H1 (cell line): Measurements from ENCODE around the gene DCN. TPM values are rescaled to one million over a fixed set of nuclear protein-coding genes. Genes with fewer than 3 reads are reported as not detected.

ENCODE experiments used
- CTCF ChIA-PET: fragments of 300-600 bp; sonication (Branson Sonifier 250); formaldehyde crosslinking; loops from one replicate; lab custom pipeline; 2021; ENCODE audit not compliant: partially characterized antibody; lab: Charles Lee
- POLR2A ChIA-PET: fragments of 300-600 bp; sonication (Branson Sonifier 250); formaldehyde crosslinking; loops from one replicate; lab custom pipeline; 2021; ENCODE audit warnings: inconsistent platforms; ENCODE audit not compliant: partially characterized antibody; lab: Charles Lee
- DNase-seq, 2 experiments: peaks; one replicate each; pipeline versions ENCODE4 v3.0.0 to v3.0.0-alpha.2; 2010 to 2022; ENCODE audit warnings: low spot score in 2 of 2, low read depth in 1 of 2, mixed read lengths in 1 of 2
- FAIRE-seq: peaks from 2 replicates; lab custom pipeline; 2011; peaks lifted over from hg19 to GRCh38; lab: Jason Lieb, UNC
- H2AFZ ChIP-seq: 2 replicates; pipeline ENCODE4 v1.8.1; 2012; ENCODE audit warnings: low read length, inconsistent platforms
- H2AK5ac ChIP-seq: 2 replicates; pipeline ENCODE4 v1.6.1; 2013; ENCODE audit warnings: low read depth, low read length
- H2BK120ac ChIP-seq: replicated peaks from 2 replicates; pipeline ENCODE3; 2013; ENCODE audit warnings: low read depth, low read length, inconsistent platforms
- H2BK12ac ChIP-seq: 2 replicates; pipeline ENCODE4 v1.6.1; 2013; ENCODE audit warnings: low read depth, low read length
- H2BK15ac ChIP-seq: 2 replicates; pipeline ENCODE4 v1.6.1; 2013; ENCODE audit warnings: low read length
- H2BK20ac ChIP-seq: 2 replicates; pipeline ENCODE4 v1.6.1; 2013; ENCODE audit warnings: low read length
- H2BK5ac ChIP-seq: 2 replicates; pipeline ENCODE4 v1.6.1; 2013; ENCODE audit warnings: low read depth, low read length
- H3K14ac ChIP-seq: 2 replicates; pipeline ENCODE4 v1.6.1; 2013; ENCODE audit warnings: inconsistent platforms; ENCODE audit not compliant: insufficient read length
- H3K18ac ChIP-seq: 2 replicates; pipeline ENCODE4 v1.6.1; 2013; ENCODE audit warnings: low read length; ENCODE audit errors: extremely low read depth
- H3K23ac ChIP-seq: 2 replicates; pipeline ENCODE4 v1.6.1; 2013; ENCODE audit warnings: inconsistent platforms; ENCODE audit not compliant: insufficient read length
- H3K23me2 ChIP-seq: 2 replicates; pipeline ENCODE4 v1.6.1; 2013; ENCODE audit warnings: low read depth, low read length
- H3K27ac ChIP-seq: 2 replicates; pipeline ENCODE4 v1.6.1; 2011; ENCODE audit warnings: low read depth, low read length, inconsistent platforms
- H3K27me3 ChIP-seq, 4 experiments: replicated peaks in 1 of 4; 1 replicate in 1 of 4; 2 replicates in 3 of 4; pipeline versions ENCODE4 v1.6.1 to v1.8.1; 2011 to 2013; ENCODE audit warnings: low read length in 3 of 4, mild to moderate bottlenecking in 3 of 4, inconsistent platforms in 2 of 4, mixed read lengths in 2 of 4, moderate library complexity in 1 of 4; ENCODE audit not compliant: control insufficient read depth in 3 of 4, insufficient read depth in 3 of 4; ENCODE audit errors: extremely low read depth in 1 of 4
- H3K36me3 ChIP-seq, 4 experiments: 2 replicates each; pipeline versions ENCODE4 v1.6.1 to v1.8.1; 2011 to 2013; ENCODE audit warnings: mild to moderate bottlenecking in 4 of 4, low read length in 3 of 4, moderate library complexity in 2 of 4, control low read depth in 1 of 4, inconsistent platforms in 1 of 4; ENCODE audit not compliant: insufficient read depth in 4 of 4, control insufficient read depth in 2 of 4
- H3K4ac ChIP-seq: replicated peaks from 2 replicates; pipeline ENCODE3; 2013; ENCODE audit warnings: low read length, low read depth, mixed read lengths, inconsistent platforms; ENCODE audit not compliant: insufficient read length
- H3K4me1 ChIP-seq, 4 experiments: replicated peaks in 1 of 4; 1 replicate in 1 of 4; 2 replicates in 3 of 4; pipeline versions ENCODE4 v1.6.1 to v1.8.1; 2011 to 2013; ENCODE audit warnings: low read length in 3 of 4, inconsistent platforms in 2 of 4, mixed read lengths in 1 of 4; ENCODE audit not compliant: insufficient read depth in 4 of 4, control insufficient read depth in 3 of 4
- H3K4me2 ChIP-seq, 2 experiments: 2 replicates each; pipeline versions ENCODE4 v1.6.1 to v1.8.1; 2011 to 2013; ENCODE audit warnings: low read depth in 2 of 2, low read length in 2 of 2, control low read depth in 1 of 2, inconsistent platforms in 1 of 2, mild to moderate bottlenecking in 1 of 2; ENCODE audit not compliant: insufficient read depth in 1 of 2
- H3K4me3 ChIP-seq, 4 experiments: fragments of 200-600, 300-600 bp in 1 of 4; sonication (generic), shearing (Covaris generic), sonication (Bioruptor Twin) in 1 of 4; 2 replicates each; pipeline versions ENCODE4 v1.5.1 to v1.8.1; 2011 to 2016; ENCODE audit warnings: low read length in 4 of 4, low read depth in 3 of 4, control low read depth in 2 of 4, inconsistent platforms in 2 of 4, mild to moderate bottlenecking in 2 of 4, mixed read lengths in 1 of 4, moderate library complexity in 1 of 4; ENCODE audit not compliant: insufficient read depth in 2 of 4; ENCODE audit errors: extremely low read depth in 1 of 4
- H3K56ac ChIP-seq: replicated peaks from 2 replicates; pipeline ENCODE3; 2013; ENCODE audit warnings: low read depth, mild to moderate bottlenecking, mixed read lengths, low read length, inconsistent platforms; ENCODE audit not compliant: insufficient read length
- H3K79me1 ChIP-seq: 2 replicates; pipeline ENCODE4 v1.6.1; 2013; ENCODE audit warnings: low read depth, low read length, control low read depth
- H3K79me2 ChIP-seq, 2 experiments: 2 replicates each; pipeline versions ENCODE4 v1.6.1 to v1.8.1; 2012 to 2013; ENCODE audit warnings: low read length in 2 of 2, mild to moderate bottlenecking in 2 of 2, inconsistent platforms in 1 of 2; ENCODE audit not compliant: insufficient read depth in 2 of 2, control insufficient read depth in 1 of 2
- H3K9ac ChIP-seq, 4 experiments: replicated peaks in 1 of 4; 1 replicate in 1 of 4; 2 replicates in 3 of 4; pipeline versions ENCODE4 v1.6.1 to v1.8.1; 2011 to 2013; ENCODE audit warnings: low read depth in 3 of 4, low read length in 3 of 4, control low read depth in 2 of 4, mild to moderate bottlenecking in 2 of 4, moderate library complexity in 2 of 4, inconsistent platforms in 1 of 4; ENCODE audit errors: extremely low read depth in 1 of 4
- H3K9me3 ChIP-seq, 2 experiments: 2 replicates each; pipeline versions ENCODE4 v1.6.1 to v1.8.1; 2012 to 2013; ENCODE audit warnings: mild to moderate bottlenecking in 2 of 2, moderate library complexity in 2 of 2, control low read depth in 1 of 2, inconsistent platforms in 1 of 2, low read depth in 1 of 2, low read length in 1 of 2, mixed read lengths in 1 of 2; ENCODE audit not compliant: insufficient read depth in 2 of 2
- H4K20me1 ChIP-seq, 2 experiments: replicated peaks in 1 of 2; 2 replicates each; pipeline versions ENCODE3 to v1.8.1; 2011 to 2013; ENCODE audit warnings: inconsistent platforms in 2 of 2, low read length in 2 of 2, mild to moderate bottlenecking in 1 of 2; ENCODE audit not compliant: insufficient read depth in 2 of 2, control insufficient read depth in 1 of 2
- H4K5ac ChIP-seq: 2 replicates; pipeline ENCODE4 v1.6.1; 2013; ENCODE audit warnings: low read length, low read depth, mixed read lengths, inconsistent platforms; ENCODE audit not compliant: insufficient read length
- H4K8ac ChIP-seq: 2 replicates; pipeline ENCODE4 v1.8.0; 2013; ENCODE audit warnings: mild to moderate bottlenecking, moderate library complexity, low read length, inconsistent platforms; ENCODE audit not compliant: insufficient read depth; ENCODE audit errors: extremely low read depth
- H4K91ac ChIP-seq: replicated peaks from 2 replicates; pipeline ENCODE3; 2013; ENCODE audit warnings: low read length, mixed read lengths, inconsistent platforms; ENCODE audit not compliant: insufficient read length
- CBX5 ChIP-seq: fragments of 300-800, 300-1000 bp; sonication (generic); IDR thresholded peaks from 2 replicates; pipeline ENCODE4 v1.7.1; 2016; ENCODE audit warnings: antibody characterized with exemption, low read length, low read depth
- CREB1 ChIP-seq: IDR thresholded peaks from 2 replicates; pipeline ENCODE4 v1.6.1; 2012; ENCODE audit warnings: inconsistent platforms
- HDAC2 ChIP-seq, 2 experiments: fragments of 300-600 bp in 1 of 2; sonication (generic) in 1 of 2; IDR thresholded peaks; 2 replicates each; pipeline ENCODE4 v1.6.1; 2011 to 2012; ENCODE audit warnings: low read depth in 2 of 2, low read length in 2 of 2, mild to moderate bottlenecking in 2 of 2, moderate library complexity in 2 of 2, borderline replicate concordance in 1 of 2, inconsistent platforms in 1 of 2
- HDAC6 ChIP-seq: IDR thresholded peaks from one replicate; pipeline ENCODE4 v1.7.1; 2012; ENCODE audit warnings: low read depth, mild to moderate bottlenecking, inconsistent platforms, low read length, moderate library complexity
- JUND ChIP-seq: IDR thresholded peaks from 2 replicates; pipeline ENCODE4 v1.6.1; 2011; ENCODE audit warnings: mild to moderate bottlenecking, improper control_type of control experiment, low read length
- KDM1A ChIP-seq: fragments of 200-600, 300-600 bp; sonication (generic); IDR thresholded peaks from 2 replicates; pipeline ENCODE4 v1.7.1; 2016; ENCODE audit warnings: mild to moderate bottlenecking, low read length, borderline replicate concordance
- USF2 ChIP-seq: IDR thresholded peaks from 2 replicates; pipeline ENCODE4 v1.6.1; 2011; ENCODE audit warnings: low read length, improper control_type of control experiment
- WGBS, 2 experiments: shearing (Covaris generic) in 1 of 2; methylation state at CpG; one replicate each; pipeline versions ENCODE4 v1.1.6 to v1.1.7; 2013 to 2015; ENCODE audit warnings: low lambda C conversion rate in 2 of 2, mixed read lengths in 2 of 2, inconsistent platforms in 1 of 2, low coverage in 1 of 2, missing lambda C conversion rate in 1 of 2; ENCODE audit not compliant: insufficient replicate concordance in 2 of 2, insufficient coverage in 1 of 2, insufficient read length in 1 of 2; ENCODE audit errors: extremely low coverage in 1 of 2, missing lambda C conversion rate in 1 of 2; 5-methylcytosine and 5-hydroxymethylcytosine counted together
- polyA plus RNA-seq, 7 experiments: library from polyadenylated mRNA; depleted of rRNA in 3 of 7; stranded (reverse) in 5 of 7; unstranded in 2 of 7; fragments of >200 nt in 5 of 7; fragments of 200-250 nt in 2 of 7; gene quantifications; 1 replicate in 5 of 7; 2 replicates in 1 of 7; 4 replicates in 1 of 7; pipeline versions ENCODE4 v1.2.1 to v1.2.3, GENCODE V29; 2011 to 2013; ENCODE audit warnings: missing spikeins in 2 of 7, mixed read lengths in 2 of 7
- total RNA-seq: library from RNA; stranded (reverse); fragmentation: NEBNext Ultra II Directional; extraction: Animal tissue kit (Norgen Biotek cat#: 25700); gene quantifications from 2 replicates; pipeline ENCODE4 v1.2.1, GENCODE V29; 2021

The DCN gene
- total and polyA plus RNA-seq, 2 of the 8 experiments (the other 6 are each of a cell fraction or from before 2014, with no cell fraction given) = not detected

GRCh38 chr12:91224401-91224800, 41.8 kb upstream of the DCN start:
- no peak overlapping the region for H3K4me2 ChIP-seq
- H3K9ac ChIP-seq = no peak overlapping the region
- no peak overlapping the region for H3K18ac ChIP-seq
- H2BK12ac ChIP-seq = no peak overlapping the region
- ChIA-PET POLR2A (interaction anchor here (0.6 kb wide), 1 partner anchor 145 kb away, joined by 4 read pairs; no protein-coding TSS in a partner anchor), CTCF (interaction anchor here (0.6 to 0.7 kb wide), 2 partner anchors 21 to 1020 kb away, joined by 3 read pairs; no protein-coding TSS in a partner anchor)
- no peak overlapping the region for H3K56ac ChIP-seq
- H2BK15ac ChIP-seq = no peak overlapping the region
- H4K20me1 ChIP-seq = no peaks in the 10 kb centered on the region
- H2AK5ac ChIP-seq = no peak overlapping the region
- no peaks in the 10 kb centered on the region for H3K79me1 ChIP-seq
- H4K8ac ChIP-seq = no peak overlapping the region
- no peaks in the 10 kb centered on the region for H3K36me3 ChIP-seq
- no peaks in the 10 kb centered on the region for H3K4me1 ChIP-seq
- no peak overlapping the region for H2BK5ac ChIP-seq
- H3K27ac ChIP-seq = no peak overlapping the region
- H3K9me3 ChIP-seq = no peaks in the 10 kb centered on the region
- no peaks in the 10 kb centered on the region for H3K79me2 ChIP-seq
- no peak overlapping the region for H3K4me3 ChIP-seq
- H3K4ac ChIP-seq = no peak overlapping the region
- H2BK120ac ChIP-seq = no peak overlapping the region
- H3K23ac ChIP-seq = no peak overlapping the region
- H4K5ac ChIP-seq = no peak overlapping the region
- no peak overlapping the region for H2AFZ ChIP-seq
- WGBS, 2 experiments = 94% methylated on average over 1 of the region's 1 CpG; no CpG with 5 or more reads in 1 of the 2 experiments
- DNase-seq = no peak
- no peak overlapping the region for H2BK20ac ChIP-seq
- no peak for TF ChIP-seq KDM1A
- TF ChIP-seq CREB1 = no peak
- no peak for TF ChIP-seq HDAC2 (IDR thresholded peaks at IDR 0.05; ENCODE audit: borderline replicate concordance in 1 of 2, low read depth in 2 of 2, low read length in 2 of 2)
- TF ChIP-seq JUND = no peak
- TF ChIP-seq CBX5 = no peak
- no peak for TF ChIP-seq HDAC6
- no peak for TF ChIP-seq USF2
- no peaks in the 10 kb centered on the region for H3K23me2 ChIP-seq
- no peak for FAIRE-seq
- H4K91ac ChIP-seq = no peak overlapping the region
- peaks cover 0 to 1% (median 0%) of the 10 kb centered on the region in 4 experiments; a peak in 1 of 7 replicates for H3K27me3 ChIP-seq
- no peak overlapping the region for H3K14ac ChIP-seq
